ENCODE data around the gene FBXW8.

FBXW8 gene

DNA sequence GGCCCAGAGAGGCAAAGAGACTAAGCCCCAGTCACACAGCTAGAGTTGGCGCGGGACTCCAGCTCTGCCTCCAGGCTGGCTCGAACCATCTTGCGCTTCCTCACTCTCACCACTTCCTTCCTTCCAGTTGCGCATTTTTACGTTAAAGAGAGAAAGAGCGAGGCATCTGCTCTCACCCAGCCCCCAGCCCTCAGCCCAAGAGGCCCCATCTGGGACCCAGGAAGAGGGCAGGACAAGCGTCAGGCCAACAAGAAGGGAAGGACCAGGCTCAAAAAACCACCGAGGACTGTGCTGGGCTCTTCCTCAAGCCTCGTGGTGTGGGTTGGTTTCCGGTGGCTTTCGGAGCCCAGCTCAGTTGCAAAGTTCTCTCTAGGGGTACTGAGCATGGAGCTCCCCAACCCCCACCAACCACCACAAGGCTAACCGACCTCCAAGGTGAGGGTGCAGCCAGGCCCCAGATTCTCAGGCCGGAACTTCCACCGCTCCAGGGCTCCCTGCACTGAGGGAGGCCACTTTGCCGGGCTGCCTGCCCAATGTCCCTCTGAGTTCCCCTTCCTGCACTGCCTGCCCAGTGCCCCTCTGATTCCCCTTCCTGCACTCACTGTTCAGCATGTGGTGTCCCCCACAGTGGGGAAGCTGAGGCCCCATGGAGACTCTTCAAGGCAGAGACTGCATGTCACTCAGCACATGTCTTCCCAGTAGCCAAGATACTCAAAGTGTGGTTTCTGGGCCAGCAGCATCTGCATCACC, 152.6 kb downstream of the FBXW8 start:
- Histone ChIP-seq H3K36me3 (ENCODE audit: control insufficient read depth in 1 of 2, insufficient read depth in 2 of 2, low read length in 2 of 2) (no peaks in the 10 kb centered on the region), H2AK5ac (ENCODE audit: low read length) (no peak overlapping the region), H2BK12ac (ENCODE audit: low read length) (no peak overlapping the region), H2BK120ac (ENCODE audit: insufficient read depth, low read length, poor library complexity) (no peak overlapping the region), H3K27ac (ENCODE audit: low read depth, low read length) (no peak overlapping the region), H3K4me3 (ENCODE audit: low read depth, low read length) (no peak overlapping the region), H3K4me2 (ENCODE audit: low read length) (no peak overlapping the region), H3K4me1 (ENCODE audit: control insufficient read depth in 1 of 2, insufficient read depth in 2 of 2, low read length in 2 of 2) (peaks cover 3 to 4% of the 10 kb centered on the region in 2 experiments), H4K12ac (ENCODE audit: low read depth, low read length) (no peak overlapping the region), H3K79me1 (ENCODE audit: low read length) (no peaks in the 10 kb centered on the region), H3K9ac (ENCODE audit: low read length) (no peak overlapping the region), H3K14ac (ENCODE audit: low read length) (no peak overlapping the region), H3K9me3 (ENCODE audit: insufficient read depth, low read depth, low read length) (no peaks in the 10 kb centered on the region), H2BK5ac (ENCODE audit: low read depth, low read length, poor library complexity) (no peak overlapping the region), H3K4ac (ENCODE audit: low read depth, low read length) (no peak overlapping the region), H4K8ac (ENCODE audit: low read depth, low read length) (no peak overlapping the region), H3K23ac (ENCODE audit: low read length) (no peak overlapping the region), H2AFZ (ENCODE audit: insufficient read depth, low read length, poor library complexity) (no peak overlapping the region), H3K18ac (ENCODE audit: low read length) (no peak overlapping the region), H3K79me2 (ENCODE audit: control insufficient read depth, insufficient read depth, low read length, poor library complexity) (no peaks in the 10 kb centered on the region), H3K27me3 (ENCODE audit: insufficient read depth, low read length) (no peaks in the 10 kb centered on the region), H4K91ac (ENCODE audit: low read depth, low read length) (no peak overlapping the region)
- DNase-seq = no peak
- WGBS (ENCODE audit: extremely low coverage, insufficient coverage, insufficient read length) = no CpG with 5 or more reads among the region's 16 CpGs

DNA sequence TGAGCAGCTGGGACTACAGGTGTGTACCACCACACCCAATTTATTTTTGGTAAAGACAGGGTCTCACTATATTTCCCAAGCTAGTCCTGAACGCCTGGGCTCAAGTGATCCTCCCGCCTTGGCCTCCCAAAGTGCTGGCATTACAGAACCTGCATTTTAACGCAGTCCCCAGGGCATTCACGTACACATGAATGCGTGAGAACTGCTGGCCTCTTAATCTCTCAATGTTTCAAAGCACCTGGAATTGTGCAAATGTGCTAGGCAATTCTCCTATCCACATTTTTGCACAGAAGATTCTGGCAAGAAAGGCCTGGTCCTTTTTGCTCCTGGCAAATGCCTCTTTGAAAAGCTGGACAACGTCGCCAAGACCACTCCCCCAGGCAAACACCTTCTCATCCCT, 153.3 kb downstream of the FBXW8 start:
- DNase-seq = peak in 1 of 2 donors; percentile 40
- H3K23ac ChIP-seq (ENCODE audit: low read length) = no peak overlapping the region
- no peak overlapping the region for H3K27ac ChIP-seq (ENCODE audit: low read depth, low read length)
- H3K9me3 ChIP-seq (ENCODE audit: insufficient read depth, low read depth, low read length) = no peaks in the 10 kb centered on the region
- H3K14ac ChIP-seq (ENCODE audit: low read length) = no peak overlapping the region
- H3K18ac ChIP-seq (ENCODE audit: low read length) = no peak overlapping the region
- no peak overlapping the region for H4K12ac ChIP-seq (ENCODE audit: low read depth, low read length)
- H3K4ac ChIP-seq (ENCODE audit: low read depth, low read length) = no peak overlapping the region
- no CpG with 5 or more reads among the region's 7 CpGs for WGBS (ENCODE audit: extremely low coverage, insufficient coverage, insufficient read length)
- H4K91ac ChIP-seq (ENCODE audit: low read depth, low read length) = no peak overlapping the region
- no peak overlapping the region for H4K8ac ChIP-seq (ENCODE audit: low read depth, low read length)
- no peak overlapping the region for H2BK120ac ChIP-seq (ENCODE audit: insufficient read depth, low read length, poor library complexity)
- no peaks in the 10 kb centered on the region for H3K79me1 ChIP-seq (ENCODE audit: low read length)
- no peak overlapping the region for H2BK12ac ChIP-seq (ENCODE audit: low read length)
- no peaks in the 10 kb centered on the region for H3K27me3 ChIP-seq (ENCODE audit: insufficient read depth, low read length)
- H2BK5ac ChIP-seq (ENCODE audit: low read depth, low read length, poor library complexity) = no peak overlapping the region
- H3K79me2 ChIP-seq (ENCODE audit: control insufficient read depth, insufficient read depth, low read length, poor library complexity) = no peaks in the 10 kb centered on the region
- peaks cover 3 to 4% of the 10 kb centered on the region in 2 experiments for H3K4me1 ChIP-seq (ENCODE audit: control insufficient read depth in 1 of 2, insufficient read depth in 2 of 2, low read length in 2 of 2)
- no peak overlapping the region for H2AFZ ChIP-seq (ENCODE audit: insufficient read depth, low read length, poor library complexity)
- no peak overlapping the region for H3K4me2 ChIP-seq (ENCODE audit: low read length)
- no peaks in the 10 kb centered on the region for H3K36me3 ChIP-seq (ENCODE audit: control insufficient read depth in 1 of 2, insufficient read depth in 2 of 2, low read length in 2 of 2)
- H2AK5ac ChIP-seq (ENCODE audit: low read length) = no peak overlapping the region
- no peak overlapping the region for H3K9ac ChIP-seq (ENCODE audit: low read length)
- no peak overlapping the region for H3K4me3 ChIP-seq (ENCODE audit: low read depth, low read length)

- Histone ChIP-seq H3K14ac (ENCODE audit: low read length) (no peak overlapping the region), H3K79me1 (ENCODE audit: low read length) (no peaks in the 10 kb centered on the region), H3K4me3 (ENCODE audit: low read depth, low read length) (no peak overlapping the region), H3K27me3 (ENCODE audit: insufficient read depth, low read length) (no peaks in the 10 kb centered on the region), H3K27ac (ENCODE audit: low read depth, low read length) (no peak overlapping the region), H3K9me3 (ENCODE audit: insufficient read depth, low read depth, low read length) (no peaks in the 10 kb centered on the region), H4K91ac (ENCODE audit: low read depth, low read length) (no peak overlapping the region), H3K79me2 (ENCODE audit: control insufficient read depth, insufficient read depth, low read length, poor library complexity) (no peaks in the 10 kb centered on the region), H2BK120ac (ENCODE audit: insufficient read depth, low read length, poor library complexity) (no peak overlapping the region), H4K12ac (ENCODE audit: low read depth, low read length) (no peak overlapping the region), H3K9ac (ENCODE audit: low read length) (no peak overlapping the region), H3K36me3 (ENCODE audit: control insufficient read depth in 1 of 2, insufficient read depth in 2 of 2, low read length in 2 of 2) (no peaks in the 10 kb centered on the region), H3K18ac (ENCODE audit: low read length) (no peak overlapping the region), H2AFZ (ENCODE audit: insufficient read depth, low read length, poor library complexity) (no peak overlapping the region), H3K23ac (ENCODE audit: low read length) (no peak overlapping the region), H3K4me1 (ENCODE audit: control insufficient read depth in 1 of 2, insufficient read depth in 2 of 2, low read length in 2 of 2) (peaks cover 3 to 4% of the 10 kb centered on the region in 2 experiments), H2BK12ac (ENCODE audit: low read length) (no peak overlapping the region), H2AK5ac (ENCODE audit: low read length) (no peak overlapping the region), H2BK5ac (ENCODE audit: low read depth, low read length, poor library complexity) (no peak overlapping the region), H3K4me2 (ENCODE audit: low read length) (no peak overlapping the region), H4K8ac (ENCODE audit: low read depth, low read length) (no peak overlapping the region), H3K4ac (ENCODE audit: low read depth, low read length) (no peak overlapping the region)
- no CpG with 5 or more reads among the region's 2 CpGs for WGBS (ENCODE audit: extremely low coverage, insufficient coverage, insufficient read length)
- DNase-seq = no peak
Observed at GRCh38 chr12:117064596-117064995, 153.8 kb downstream of the FBXW8 start.

- H4K91ac ChIP-seq (ENCODE audit: low read depth, low read length) = no peak overlapping the region
- no peaks in the 10 kb centered on the region for H3K79me1 ChIP-seq (ENCODE audit: low read length)
- no peak overlapping the region for H3K18ac ChIP-seq (ENCODE audit: low read length)
- no peak for DNase-seq
- H4K8ac ChIP-seq (ENCODE audit: low read depth, low read length) = no peak overlapping the region
- H3K9ac ChIP-seq (ENCODE audit: low read length) = no peak overlapping the region
- no peaks in the 10 kb centered on the region for H3K36me3 ChIP-seq (ENCODE audit: control insufficient read depth in 1 of 2, insufficient read depth in 2 of 2, low read length in 2 of 2)
- no peak overlapping the region for H3K14ac ChIP-seq (ENCODE audit: low read length)
- no CpG with 5 or more reads among the region's 10 CpGs for WGBS (ENCODE audit: extremely low coverage, insufficient coverage, insufficient read length)
- H3K27ac ChIP-seq (ENCODE audit: low read depth, low read length) = no peak overlapping the region
- no peak overlapping the region for H3K4me2 ChIP-seq (ENCODE audit: low read length)
- H3K4ac ChIP-seq (ENCODE audit: low read depth, low read length) = no peak overlapping the region
- no peaks in the 10 kb centered on the region for H3K9me3 ChIP-seq (ENCODE audit: insufficient read depth, low read depth, low read length)
- no peak overlapping the region for H2BK5ac ChIP-seq (ENCODE audit: low read depth, low read length, poor library complexity)
- H3K79me2 ChIP-seq (ENCODE audit: control insufficient read depth, insufficient read depth, low read length, poor library complexity) = no peaks in the 10 kb centered on the region
- peaks cover 3 to 4% of the 10 kb centered on the region in 2 experiments for H3K4me1 ChIP-seq (ENCODE audit: control insufficient read depth in 1 of 2, insufficient read depth in 2 of 2, low read length in 2 of 2)
- no peak overlapping the region for H3K4me3 ChIP-seq (ENCODE audit: low read depth, low read length)
- no peak overlapping the region for H2BK12ac ChIP-seq (ENCODE audit: low read length)
- H3K27me3 ChIP-seq (ENCODE audit: insufficient read depth, low read length) = no peaks in the 10 kb centered on the region
- no peak overlapping the region for H2AK5ac ChIP-seq (ENCODE audit: low read length)
- no peak overlapping the region for H2BK120ac ChIP-seq (ENCODE audit: insufficient read depth, low read length, poor library complexity)
- no peak overlapping the region for H3K23ac ChIP-seq (ENCODE audit: low read length)
- no peak overlapping the region for H4K12ac ChIP-seq (ENCODE audit: low read depth, low read length)
- H2AFZ ChIP-seq (ENCODE audit: insufficient read depth, low read length, poor library complexity) = no peak overlapping the region
Observed at GRCh38 chr12:117067016-117067415, 156.3 kb downstream of the FBXW8 start.
